ENCODE results near the gene PSMC3.

PSMC3 gene

GRCh38 chr11:47374720-47375019 is 51.6 kb downstream of the PSMC3 start:
- no peak for DNase-seq

- DNase-seq, result no peak
Observed at GRCh38 chr11:47373876-47374719, 52.1 kb downstream of the PSMC3 start.

GRCh38 chr11:47372422-47372821 is 53.8 kb downstream of the PSMC3 start:
- DNase-seq, result no peak

- no peak for DNase-seq
Observed at GRCh38 chr11:47369676-47370075, 56.6 kb downstream of the PSMC3 start.

Measured in GF-D8 (cell line).